IMR-90 (cell line): Measurements from ENCODE around the gene STAP1. TPM values are rescaled to one million over a fixed set of nuclear protein-coding genes. Genes with fewer than 3 reads are reported as not detected.

ENCODE experiments used
- ATAC-seq: fragments of 200-7000 bp; cut with Tn5 transposase; 2 replicates; pipeline ENCODE4 v1.9.1; 2020; ENCODE audit warnings: low read depth, mild to moderate bottlenecking, moderate library complexity
- BruUV-seq: library from RNA; stranded (reverse); fragments of 400-500 nt; replicated peaks from 2 replicates; lab custom pipeline; 2021; lab: Mats Ljungman, UMichigan
- CTCF ChIA-PET: fragments of 300-600 bp; formaldehyde crosslinking; extraction: SDS; loops from one replicate; lab custom pipeline; 2021; ENCODE audit warnings: antibody characterized with exemption; lab: Yijun Ruan, JAX
- POLR2A ChIA-PET: fragments of 300-600 bp; sonication (Branson Sonifier 250); formaldehyde crosslinking; loops from one replicate; lab custom pipeline; 2022; ENCODE audit warnings: antibody characterized with exemption; ENCODE audit not compliant: unreplicated experiment; lab: Charles Lee
- DNase-seq: peaks from one replicate; pipeline ENCODE4 v3.0.0; 2013
- H2AFZ ChIP-seq: replicated peaks from 2 replicates; pipeline ENCODE3; 2013; ENCODE audit warnings: low read length, mild to moderate bottlenecking; ENCODE audit not compliant: poor library complexity
- H2AK5ac ChIP-seq: 2 replicates; pipeline ENCODE4 v1.6.1; 2013; ENCODE audit warnings: low read depth, low read length, inconsistent platforms
- H2AK9ac ChIP-seq: replicated peaks from 2 replicates; pipeline ENCODE3; 2013; ENCODE audit warnings: mild to moderate bottlenecking, low read depth, low read length, moderate library complexity; ENCODE audit not compliant: poor library complexity
- H2BK120ac ChIP-seq: 2 replicates; pipeline ENCODE4 v1.6.1; 2013; ENCODE audit warnings: low read depth, low read length, inconsistent platforms
- H2BK15ac ChIP-seq: 3 replicates; pipeline ENCODE4 v1.6.1; 2013; ENCODE audit warnings: low read depth, low read length, inconsistent platforms
- H2BK20ac ChIP-seq: 2 replicates; pipeline ENCODE4 v1.6.1; 2013; ENCODE audit warnings: low read depth, mild to moderate bottlenecking, inconsistent platforms, low read length, moderate library complexity
- H2BK5ac ChIP-seq: 2 replicates; pipeline ENCODE4 v1.6.1; 2013; ENCODE audit warnings: mild to moderate bottlenecking, low read depth, low read length, inconsistent platforms; ENCODE audit not compliant: poor library complexity, severe bottlenecking
- H3K14ac ChIP-seq: replicated peaks from 2 replicates; pipeline ENCODE4 v1.6.1; 2013; ENCODE audit warnings: low read depth, low read length, inconsistent platforms
- H3K18ac ChIP-seq: 2 replicates; pipeline ENCODE4 v1.6.1; 2013; ENCODE audit warnings: low read depth, low read length, control low read depth
- H3K23ac ChIP-seq: 2 replicates; pipeline ENCODE4 v1.6.1; 2013; ENCODE audit warnings: low read depth, low read length, inconsistent platforms
- H3K27ac ChIP-seq: 2 replicates; pipeline ENCODE4 v1.5.1; 2013; ENCODE audit warnings: mild to moderate bottlenecking, control low read depth, low read length; ENCODE audit not compliant: insufficient read depth
- H3K27me3 ChIP-seq: 2 replicates; pipeline ENCODE4 v1.6.1; 2013; ENCODE audit warnings: low read length; ENCODE audit not compliant: control insufficient read depth, insufficient read depth
- H3K36me3 ChIP-seq: 2 replicates; pipeline ENCODE4 v1.6.1; 2013; ENCODE audit warnings: low read length, mixed read lengths; ENCODE audit not compliant: control insufficient read depth, insufficient read depth
- H3K4ac ChIP-seq: 2 replicates; pipeline ENCODE4 v1.6.1; 2013; ENCODE audit warnings: low read depth, low read length, inconsistent platforms
- H3K4me1 ChIP-seq: 2 replicates; pipeline ENCODE4 v1.6.1; 2013; ENCODE audit warnings: low read length, mixed read lengths; ENCODE audit not compliant: control insufficient read depth, insufficient read depth
- H3K4me2 ChIP-seq: 2 replicates; pipeline ENCODE4 v1.6.1; 2013; ENCODE audit warnings: low read depth, mild to moderate bottlenecking, control low read depth, low read length, moderate library complexity
- H3K4me3 ChIP-seq: 2 replicates; pipeline ENCODE4 v1.5.1; 2013; ENCODE audit warnings: low read depth, mild to moderate bottlenecking, control low read depth, low read length, moderate library complexity; ENCODE audit not compliant: insufficient read depth
- H3K56ac ChIP-seq: 2 replicates; pipeline ENCODE4 v1.6.1; 2013; ENCODE audit warnings: low read length, inconsistent platforms; ENCODE audit not compliant: insufficient read depth; ENCODE audit errors: extremely low read depth
- H3K79me1 ChIP-seq, 2 experiments: 2 replicates each; pipeline ENCODE4 v1.6.1; 2013; ENCODE audit warnings: low read length in 2 of 2, inconsistent platforms in 1 of 2, low read depth in 1 of 2
- H3K9ac ChIP-seq: 2 replicates; pipeline ENCODE4 v1.6.1; 2013; ENCODE audit warnings: low read depth, low read length, control low read depth
- H3K9me1 ChIP-seq: 2 replicates; pipeline ENCODE4 v1.6.1; 2013; ENCODE audit warnings: low read length, inconsistent platforms; ENCODE audit not compliant: insufficient read depth
- H3K9me3 ChIP-seq: 2 replicates; pipeline ENCODE4 v1.6.1; 2013; ENCODE audit warnings: low read length; ENCODE audit not compliant: control insufficient read depth, insufficient read depth
- H4K20me1 ChIP-seq: 2 replicates; pipeline ENCODE4 v1.6.1; 2013; ENCODE audit warnings: low read length, inconsistent platforms; ENCODE audit not compliant: insufficient read depth
- H4K5ac ChIP-seq: 2 replicates; pipeline ENCODE4 v1.6.1; 2013; ENCODE audit warnings: mild to moderate bottlenecking, low read depth, low read length, control low read depth
- H4K8ac ChIP-seq, 2 experiments: 2 replicates each; pipeline ENCODE4 v1.6.1; 2013; ENCODE audit warnings: low read depth in 2 of 2, low read length in 2 of 2, control low read depth in 1 of 2, inconsistent platforms in 1 of 2
- H4K91ac ChIP-seq: 2 replicates; pipeline ENCODE4 v1.6.1; 2013; ENCODE audit warnings: low read depth, low read length, inconsistent platforms; ENCODE audit not compliant: insufficient read depth
- BHLHE40 ChIP-seq: fragments of 150-350 bp; IDR thresholded peaks from 2 replicates; pipeline ENCODE4 v1.6.1; 2016; ENCODE audit warnings: mild to moderate bottlenecking, low read depth, low read length
- CEBPB ChIP-seq: IDR thresholded peaks from 2 replicates; pipeline ENCODE4 v1.6.1; 2012; ENCODE audit warnings: low read depth, low read length, improper control_type of control experiment
- CHD1 ChIP-seq: IDR thresholded peaks from 2 replicates; pipeline ENCODE4 v1.6.1; 2012; ENCODE audit warnings: low read depth, low read length, improper control_type of control experiment
- CTCF ChIP-seq: conservative IDR thresholded peaks from 2 replicates; pipeline ENCODE4 v1.5.1; 2012; ENCODE audit warnings: mild to moderate bottlenecking, low read depth, low read length, improper control_type of control experiment
- ELK1 ChIP-seq: fragments of 150-350 bp; IDR thresholded peaks from 2 replicates; pipeline ENCODE4 v1.6.1; 2016; ENCODE audit warnings: low read depth, mild to moderate bottlenecking, low read length, moderate library complexity, borderline replicate concordance
- FOS ChIP-seq: fragments of 150-350 bp; IDR thresholded peaks from 2 replicates; pipeline ENCODE4 v1.6.1; 2016; ENCODE audit warnings: low read depth, low read length
- MAFK ChIP-seq: IDR thresholded peaks from 2 replicates; pipeline ENCODE4 v1.6.1; 2012; ENCODE audit warnings: low read depth, low read length, improper control_type of control experiment
- MAZ ChIP-seq: IDR thresholded peaks from 2 replicates; pipeline ENCODE4 v1.6.1; 2012; ENCODE audit warnings: low read depth, mild to moderate bottlenecking, low read length, improper control_type of control experiment, moderate library complexity, borderline replicate concordance
- MXI1 ChIP-seq: IDR thresholded peaks from 2 replicates; pipeline ENCODE4 v1.6.1; 2012; ENCODE audit warnings: low read depth, mild to moderate bottlenecking, low read length, moderate library complexity, borderline replicate concordance
- NFE2L2 ChIP-seq: fragments of 150-350 bp; IDR thresholded peaks from 2 replicates; pipeline ENCODE4 v1.6.1; 2016; ENCODE audit warnings: low read depth, mild to moderate bottlenecking, low read length
- POLR2A ChIP-seq: IDR thresholded peaks from 2 replicates; pipeline ENCODE4 v1.6.1; 2012; ENCODE audit warnings: mild to moderate bottlenecking, low read depth, low read length
- RAD21 ChIP-seq: IDR thresholded peaks from 2 replicates; pipeline ENCODE4 v1.6.1; 2012; ENCODE audit warnings: low read length, improper control_type of control experiment
- RCOR1 ChIP-seq: IDR thresholded peaks from 2 replicates; pipeline ENCODE4 v1.6.1; 2012; ENCODE audit warnings: mild to moderate bottlenecking, low read length, improper control_type of control experiment; ENCODE audit not compliant: insufficient replicate concordance
- RFX5 ChIP-seq: IDR thresholded peaks from 2 replicates; pipeline ENCODE4 v1.8.0; 2012; ENCODE audit warnings: low read depth, mild to moderate bottlenecking, low read length, moderate library complexity
- SMC3 ChIP-seq: fragments of 150-350 bp; IDR thresholded peaks from 2 replicates; pipeline ENCODE4 v1.6.1; 2016; ENCODE audit warnings: low read depth, mild to moderate bottlenecking, antibody characterized with exemption, low read length, moderate library complexity
- USF2 ChIP-seq: fragments of 150-350 bp; IDR thresholded peaks from 2 replicates; pipeline ENCODE4 v1.6.1; 2017; ENCODE audit warnings: mild to moderate bottlenecking, antibody characterized with exemption, low read length, low read depth
- WGBS, 2 experiments: methylation state at CpG; one replicate each; pipeline versions ENCODE4 v1.1.5 to v1.1.7; 2013; ENCODE audit warnings: missing lambda C conversion rate in 2 of 2; ENCODE audit not compliant: insufficient read length in 1 of 2; ENCODE audit errors: extremely low coverage in 2 of 2; 5-methylcytosine and 5-hydroxymethylcytosine counted together
- dilution Hi-C: fragments of 300-500 bp; cut with HindIII; formaldehyde crosslinking; loops from one replicate; pipeline ENCODE4 v1.14.3; 2018; ENCODE audit warnings: low sequenced_read_pairs; ENCODE audit not compliant: unreplicated experiment
- in situ Hi-C: fragments of 300-500 bp; cut with MboI; formaldehyde crosslinking; loops from 3 replicates; pipeline ENCODE4 v1.14.3; 2019; ENCODE audit warnings: low sequenced_read_pairs, inconsistent platforms, mixed read lengths
- intact Hi-C: fragments of 100-400 bp; cut with micrococcal nuclease; formaldehyde crosslinking; loops from 2 replicates; pipeline ENCODE4 v1.10.0; 2022
- polyA plus RNA-seq, 3 experiments: library from polyadenylated mRNA; depleted of rRNA; stranded (reverse); fragments of >200 nt; gene quantifications; 2 replicates each; pipeline ENCODE4 v1.2.3, GENCODE V29; 2012; ENCODE audit warnings: low replicate concordance in 1 of 3
- total RNA-seq: library from RNA; depleted of rRNA; stranded (reverse); fragments of >200 nt; gene quantifications from 2 replicates; pipeline ENCODE4 v1.2.3, GENCODE V29; 2012

STAP1 gene
- total and polyA plus RNA-seq, 2 of the 4 experiments (the other 2 are of a cell fraction), result not detected

GRCh38 chr4:67576059-67576466, 17.5 kb downstream of the STAP1 start:
- H3K14ac ChIP-seq, result no peak overlapping the region
- no peak overlapping the region for H3K4me3 ChIP-seq
- DNase-seq (no peak), ATAC-seq (no peak)
- no peaks in the 10 kb centered on the region for H4K20me1 ChIP-seq
- no peak overlapping the region for H3K18ac ChIP-seq
- H3K4ac ChIP-seq, result no peak overlapping the region
- H3K4me1 ChIP-seq, result no peaks in the 10 kb centered on the region
- no peaks in the 10 kb centered on the region for H3K9me1 ChIP-seq
- no peak overlapping the region for H4K91ac ChIP-seq
- in situ Hi-C loops, result no loop called here
- no TSS peak for BruUV-seq
- 100% methylated on average over 1 of the region's 4 CpGs; no CpG with 5 or more reads in 1 of the 2 experiments for WGBS, 2 experiments
- no peak overlapping the region for H2AK5ac ChIP-seq
- H2BK20ac ChIP-seq, result no peak overlapping the region
- H4K5ac ChIP-seq, result no peak overlapping the region
- H2AK9ac ChIP-seq, result no peak overlapping the region
- dilution Hi-C loops, result no loop called here
- intact Hi-C loops, result no loop called here
- H3K27ac ChIP-seq, result no peak overlapping the region
- peaks cover 2% of the 10 kb centered on the region; the same call in 1 of the 2 replicates for H3K27me3 ChIP-seq
- no peak overlapping the region for H3K4me2 ChIP-seq
- H3K9me3 ChIP-seq, result no peaks in the 10 kb centered on the region
- no peak overlapping the region for H2BK120ac ChIP-seq
- no peak overlapping the region for H2BK5ac ChIP-seq
- H3K36me3 ChIP-seq, result no peaks in the 10 kb centered on the region
- ChIA-PET CTCF (no interaction called here), POLR2A (no interaction called here)
- H4K8ac ChIP-seq, result no peak overlapping the region
- no peak overlapping the region for H3K56ac ChIP-seq
- H2AFZ ChIP-seq, result no peak overlapping the region
- no peak overlapping the region for H2BK15ac ChIP-seq
- H3K23ac ChIP-seq, result no peak overlapping the region
- H3K9ac ChIP-seq, result no peak overlapping the region
- no peak for TF ChIP-seq RCOR1
- TF ChIP-seq RAD21, result no peak
- TF ChIP-seq SMC3, result no peak
- no peak for TF ChIP-seq CHD1
- TF ChIP-seq CTCF, result no peak
- no peak for TF ChIP-seq USF2
- no peak for TF ChIP-seq FOS
- TF ChIP-seq ELK1, result no peak
- TF ChIP-seq MAFK, result no peak
- TF ChIP-seq BHLHE40, result no peak
- TF ChIP-seq NFE2L2, result no peak
- TF ChIP-seq MAZ, result no peak
- TF ChIP-seq RFX5, result no peak
- TF ChIP-seq CEBPB, result no peak
- TF ChIP-seq POLR2A, result no peak
- TF ChIP-seq MXI1, result no peak
- no peaks in the 10 kb centered on the region for H3K79me1 ChIP-seq
